Measurements from ENCODE around the gene ALPK1.

ALPK1 gene

GRCh38 chr4:112410364-112410763 is 113.2 kb downstream of the ALPK1 start:
- H3K27me3 ChIP-seq (ENCODE audit: control insufficient read depth, insufficient read depth, low read length): no peaks in the 10 kb centered on the region
- H3K9ac ChIP-seq (ENCODE audit: low read depth, low read length): no peak overlapping the region
- H3K4me3 ChIP-seq (ENCODE audit: low read length): no peak overlapping the region
- no peaks in the 10 kb centered on the region for H3K4me1 ChIP-seq (ENCODE audit: control insufficient read depth, insufficient read depth, low read length)
- no peaks in the 10 kb centered on the region for H3K36me3 ChIP-seq (ENCODE audit: insufficient read depth, low read length)
- H3K4me2 ChIP-seq (ENCODE audit: low read length): no peak overlapping the region
- H3K9me3 ChIP-seq (replicated peaks; ENCODE audit: low read length): no peaks in the 10 kb centered on the region

- Histone ChIP-seq H3K4me3 (ENCODE audit: low read length) (no peak overlapping the region), H3K9me3 (replicated peaks; ENCODE audit: low read length) (no peaks in the 10 kb centered on the region), H3K36me3 (ENCODE audit: insufficient read depth, low read length) (no peaks in the 10 kb centered on the region), H3K27me3 (ENCODE audit: control insufficient read depth, insufficient read depth, low read length) (no peaks in the 10 kb centered on the region), H3K4me2 (ENCODE audit: low read length) (no peak overlapping the region), H3K4me1 (ENCODE audit: control insufficient read depth, insufficient read depth, low read length) (no peaks in the 10 kb centered on the region), H3K9ac (ENCODE audit: low read depth, low read length) (no peak overlapping the region)
Measured at GRCh38 chr4:112410804-112411203, 113.6 kb downstream of the ALPK1 start.

DNA sequence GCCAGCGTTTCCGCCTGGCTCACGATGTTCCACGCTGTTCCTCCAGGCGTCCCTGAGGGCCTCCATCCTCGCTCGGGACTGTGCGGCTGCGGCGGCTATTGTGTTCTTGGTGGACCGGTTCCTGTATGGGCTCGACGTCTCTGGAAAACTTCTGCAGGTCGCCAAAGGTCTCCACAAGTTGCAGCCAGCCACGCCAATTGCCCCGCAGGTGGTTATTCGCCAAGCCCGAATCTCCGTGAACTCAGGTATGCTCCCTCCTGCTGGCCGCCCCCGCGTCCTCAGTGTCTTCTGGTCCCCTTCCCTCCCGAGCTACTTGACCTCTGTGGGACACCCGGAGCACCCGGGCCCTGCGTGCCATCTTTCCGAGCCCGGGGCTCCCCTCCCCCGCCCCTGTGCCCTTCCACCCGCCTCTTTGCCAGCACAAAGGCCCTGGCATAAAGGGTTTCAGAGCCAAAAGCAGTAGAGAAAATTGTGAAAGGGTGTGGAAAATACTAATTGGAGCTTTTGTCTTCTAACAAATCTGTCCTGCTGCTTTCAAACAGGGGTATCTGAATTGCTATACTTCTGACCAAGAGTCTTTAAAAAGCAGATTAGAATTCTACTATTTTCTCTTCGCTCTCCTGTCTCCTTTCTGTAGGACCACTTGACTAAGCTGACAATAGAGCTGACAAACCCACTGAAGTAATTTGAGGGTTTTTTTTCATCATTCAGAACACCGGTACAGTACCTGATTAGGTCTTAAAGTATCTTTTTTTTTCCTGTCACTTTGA is 114.8 kb downstream of the ALPK1 start:
- Histone ChIP-seq H3K9me3 (replicated peaks; ENCODE audit: low read length) (no peaks in the 10 kb centered on the region), H3K4me1 (ENCODE audit: control insufficient read depth, insufficient read depth, low read length) (no peaks in the 10 kb centered on the region), H3K27me3 (ENCODE audit: control insufficient read depth, insufficient read depth, low read length) (no peaks in the 10 kb centered on the region), H3K9ac (ENCODE audit: low read depth, low read length) (no peak overlapping the region), H3K4me3 (ENCODE audit: low read length) (no peak overlapping the region), H3K4me2 (ENCODE audit: low read length) (no peak overlapping the region), H3K36me3 (ENCODE audit: insufficient read depth, low read length) (no peaks in the 10 kb centered on the region)

GRCh38 chr4:112416464-112416863 is 119.3 kb downstream of the ALPK1 start:
- no peaks in the 10 kb centered on the region for H3K9me3 ChIP-seq (replicated peaks; ENCODE audit: low read length)
- H3K4me2 ChIP-seq (ENCODE audit: low read length): no peak overlapping the region
- no peak overlapping the region for H3K9ac ChIP-seq (ENCODE audit: low read depth, low read length)
- H3K27me3 ChIP-seq (ENCODE audit: control insufficient read depth, insufficient read depth, low read length): no peaks in the 10 kb centered on the region
- H3K36me3 ChIP-seq (ENCODE audit: insufficient read depth, low read length): no peaks in the 10 kb centered on the region
- H3K4me3 ChIP-seq (ENCODE audit: low read length): no peak overlapping the region
- no peaks in the 10 kb centered on the region for H3K4me1 ChIP-seq (ENCODE audit: control insufficient read depth, insufficient read depth, low read length)

DNA sequence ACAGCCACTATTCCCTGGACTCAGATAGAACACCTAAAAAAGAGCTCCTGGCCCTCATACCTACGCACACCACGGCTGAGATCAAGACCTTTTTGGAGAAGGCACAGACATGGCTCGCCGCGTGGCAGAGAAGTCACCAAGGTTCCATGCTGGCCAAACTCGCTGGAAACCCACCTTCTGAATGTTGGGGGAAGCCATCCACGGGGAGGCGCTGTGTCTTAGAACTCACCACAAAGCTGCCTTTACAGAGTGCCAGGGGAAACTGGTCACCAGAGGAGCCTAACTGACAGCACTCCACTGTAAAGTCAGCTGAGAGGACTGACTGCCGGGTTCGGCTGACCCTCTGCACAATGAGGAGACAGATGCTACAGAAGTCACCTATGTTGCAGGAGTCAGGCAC is 120.9 kb downstream of the ALPK1 start:
- H3K4me2 ChIP-seq (ENCODE audit: low read length): no peak overlapping the region
- H3K9ac ChIP-seq (ENCODE audit: low read depth, low read length): no peak overlapping the region
- no peak overlapping the region for H3K4me3 ChIP-seq (ENCODE audit: low read length)
- no peaks in the 10 kb centered on the region for H3K27me3 ChIP-seq (ENCODE audit: control insufficient read depth, insufficient read depth, low read length)
- no peaks in the 10 kb centered on the region for H3K4me1 ChIP-seq (ENCODE audit: control insufficient read depth, insufficient read depth, low read length)
- no peaks in the 10 kb centered on the region for H3K36me3 ChIP-seq (ENCODE audit: insufficient read depth, low read length)
- H3K9me3 ChIP-seq (replicated peaks; ENCODE audit: low read length): no peaks in the 10 kb centered on the region

DNA sequence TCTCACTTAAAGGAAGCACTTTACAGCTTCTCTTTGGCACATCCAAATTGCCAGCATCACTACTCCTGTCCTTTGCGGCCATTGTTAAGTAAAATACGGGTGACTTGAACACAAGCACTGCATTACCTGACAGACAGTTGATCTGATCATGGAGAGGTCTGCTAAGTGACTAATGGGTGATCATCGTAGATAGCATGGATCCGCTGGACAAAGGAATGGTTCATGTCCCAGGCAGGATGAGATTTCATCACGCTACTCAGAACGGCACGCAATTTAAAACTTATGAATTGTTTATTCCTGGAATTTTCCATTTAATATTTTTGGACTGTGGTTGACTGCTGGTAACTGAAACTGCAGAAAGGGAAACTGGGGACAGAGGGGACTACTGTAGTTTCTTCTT is 124.7 kb downstream of the ALPK1 start:
- H3K4me2 ChIP-seq (ENCODE audit: low read length): no peak overlapping the region
- no peaks in the 10 kb centered on the region for H3K4me1 ChIP-seq (ENCODE audit: control insufficient read depth, insufficient read depth, low read length)

DNA sequence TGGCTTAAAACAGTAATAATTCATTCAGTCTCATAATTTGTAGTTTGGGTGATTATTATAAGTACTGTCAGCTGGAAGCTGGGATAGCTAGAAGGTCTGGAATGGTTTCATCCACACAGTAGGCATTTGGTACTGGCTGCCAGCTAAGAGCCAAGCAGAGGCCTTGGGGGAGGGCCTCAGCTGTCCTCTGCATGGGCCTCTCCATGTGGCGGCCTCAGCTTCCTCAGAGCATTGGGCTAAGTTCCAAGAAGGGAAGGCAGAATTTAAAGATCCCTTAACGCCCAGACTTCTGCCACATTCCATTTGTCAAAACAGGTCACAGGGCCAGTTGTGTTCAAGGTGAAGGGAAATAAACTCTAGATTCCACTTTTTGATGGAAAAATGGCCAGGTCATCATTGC is 125.5 kb downstream of the ALPK1 start:
- Histone ChIP-seq H3K4me1 (ENCODE audit: control insufficient read depth, insufficient read depth, low read length) (no peaks in the 10 kb centered on the region), H3K4me2 (ENCODE audit: low read length) (no peak overlapping the region), H3K4me3 (ENCODE audit: low read length) (no peak overlapping the region), H3K9ac (ENCODE audit: low read depth, low read length) (no peak overlapping the region), H3K36me3 (ENCODE audit: insufficient read depth, low read length) (no peaks in the 10 kb centered on the region), H3K9me3 (replicated peaks; ENCODE audit: low read length) (no peaks in the 10 kb centered on the region), H3K27me3 (ENCODE audit: control insufficient read depth, insufficient read depth, low read length) (no peaks in the 10 kb centered on the region)

More for the DNA sequence above, 124.7 kb downstream of the ALPK1 start:
- Histone ChIP-seq H3K36me3 (ENCODE audit: insufficient read depth, low read length) (no peaks in the 10 kb centered on the region), H3K9me3 (replicated peaks; ENCODE audit: low read length) (no peaks in the 10 kb centered on the region), H3K4me3 (ENCODE audit: low read length) (no peak overlapping the region), H3K27me3 (ENCODE audit: control insufficient read depth, insufficient read depth, low read length) (no peaks in the 10 kb centered on the region), H3K9ac (ENCODE audit: low read depth, low read length) (no peak overlapping the region)

GRCh38 chr4:112423591-112423990 is 126.4 kb downstream of the ALPK1 start:
- Histone ChIP-seq H3K4me3 (ENCODE audit: low read length) (no peak overlapping the region), H3K36me3 (ENCODE audit: insufficient read depth, low read length) (no peaks in the 10 kb centered on the region), H3K27me3 (ENCODE audit: control insufficient read depth, insufficient read depth, low read length) (no peaks in the 10 kb centered on the region), H3K4me2 (ENCODE audit: low read length) (no peak overlapping the region), H3K4me1 (ENCODE audit: control insufficient read depth, insufficient read depth, low read length) (no peaks in the 10 kb centered on the region), H3K9ac (ENCODE audit: low read depth, low read length) (no peak overlapping the region), H3K9me3 (replicated peaks; ENCODE audit: low read length) (no peaks in the 10 kb centered on the region)

DNA sequence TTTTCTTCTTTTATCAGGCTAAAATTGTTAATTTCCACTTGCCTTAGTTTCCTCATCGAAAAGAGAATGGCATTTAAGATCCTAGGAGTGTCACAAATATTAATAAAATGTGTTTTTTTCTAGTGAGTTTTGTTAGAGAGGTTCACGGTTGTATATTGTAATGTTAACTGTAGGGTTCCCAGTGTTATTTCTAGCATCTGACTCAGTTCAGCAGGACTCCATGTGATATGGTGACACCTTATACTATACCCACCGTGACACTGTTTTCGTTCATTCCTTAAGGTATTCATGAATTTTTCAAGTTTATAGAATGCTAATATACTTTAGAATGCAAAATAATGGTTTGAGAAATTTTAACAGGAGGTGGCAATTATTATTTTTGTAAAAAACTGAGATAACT is 128.7 kb downstream of the ALPK1 start:
- Histone ChIP-seq H3K4me2 (ENCODE audit: low read length) (no peak overlapping the region), H3K4me3 (ENCODE audit: low read length) (no peak overlapping the region), H3K4me1 (ENCODE audit: control insufficient read depth, insufficient read depth, low read length) (no peaks in the 10 kb centered on the region), H3K27me3 (ENCODE audit: control insufficient read depth, insufficient read depth, low read length) (no peaks in the 10 kb centered on the region), H3K9ac (ENCODE audit: low read depth, low read length) (no peak overlapping the region), H3K9me3 (replicated peaks; ENCODE audit: low read length) (no peaks in the 10 kb centered on the region), H3K36me3 (ENCODE audit: insufficient read depth, low read length) (no peaks in the 10 kb centered on the region)

DNA sequence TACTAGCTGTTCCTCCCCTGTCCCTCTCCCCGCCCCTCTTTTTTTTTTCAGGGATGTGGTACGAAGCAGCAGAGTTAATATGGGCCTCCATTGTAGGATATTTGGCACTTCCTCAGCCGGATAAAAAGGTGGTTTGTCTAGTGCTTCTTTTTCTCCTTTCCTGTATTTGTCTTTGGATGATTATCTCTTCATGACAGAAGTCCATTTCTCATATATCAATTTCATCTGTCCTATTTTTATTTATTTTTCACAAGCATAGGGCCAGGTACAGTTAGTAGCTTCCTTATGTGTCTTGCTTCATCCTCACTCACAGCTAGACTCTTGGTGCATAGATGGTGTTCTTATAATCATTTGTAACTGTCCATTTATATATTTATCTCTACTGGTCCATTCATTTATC is 129.2 kb downstream of the ALPK1 start:
- no peak overlapping the region for H3K9ac ChIP-seq (ENCODE audit: low read depth, low read length)
- no peak overlapping the region for H3K4me2 ChIP-seq (ENCODE audit: low read length)
- no peaks in the 10 kb centered on the region for H3K9me3 ChIP-seq (replicated peaks; ENCODE audit: low read length)
- H3K36me3 ChIP-seq (ENCODE audit: insufficient read depth, low read length): no peaks in the 10 kb centered on the region
- H3K4me3 ChIP-seq (ENCODE audit: low read length): no peak overlapping the region
- H3K4me1 ChIP-seq (ENCODE audit: control insufficient read depth, insufficient read depth, low read length): no peaks in the 10 kb centered on the region
- no peaks in the 10 kb centered on the region for H3K27me3 ChIP-seq (ENCODE audit: control insufficient read depth, insufficient read depth, low read length)

DNA sequence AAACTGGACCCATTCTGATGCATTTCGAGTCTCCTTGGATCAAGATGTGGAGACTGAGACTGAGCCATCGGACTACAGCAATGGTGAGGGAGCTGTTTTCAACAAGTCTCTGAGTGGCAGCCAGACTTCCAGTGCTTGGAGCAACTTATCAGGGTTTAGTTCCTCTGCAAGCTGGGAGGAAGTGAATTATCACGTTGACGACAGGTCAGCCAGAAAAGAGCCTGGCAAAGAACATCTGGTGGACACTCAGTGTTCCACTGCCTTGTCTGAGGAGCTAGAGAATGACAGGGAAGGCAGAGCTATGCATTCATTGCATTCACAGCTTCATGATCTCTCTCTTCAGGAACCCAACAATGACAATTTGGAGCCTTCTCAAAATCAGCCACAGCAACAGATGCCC is 134.0 kb downstream of the ALPK1 start:
- Histone ChIP-seq H3K4me1 (ENCODE audit: control insufficient read depth, insufficient read depth, low read length) (no peaks in the 10 kb centered on the region), H3K9me3 (replicated peaks; ENCODE audit: low read length) (no peaks in the 10 kb centered on the region), H3K4me3 (ENCODE audit: low read length) (no peak overlapping the region), H3K36me3 (ENCODE audit: insufficient read depth, low read length) (no peaks in the 10 kb centered on the region), H3K4me2 (ENCODE audit: low read length) (no peak overlapping the region), H3K27me3 (ENCODE audit: control insufficient read depth, insufficient read depth, low read length) (no peaks in the 10 kb centered on the region), H3K9ac (ENCODE audit: low read depth, low read length) (no peak overlapping the region)

DNA sequence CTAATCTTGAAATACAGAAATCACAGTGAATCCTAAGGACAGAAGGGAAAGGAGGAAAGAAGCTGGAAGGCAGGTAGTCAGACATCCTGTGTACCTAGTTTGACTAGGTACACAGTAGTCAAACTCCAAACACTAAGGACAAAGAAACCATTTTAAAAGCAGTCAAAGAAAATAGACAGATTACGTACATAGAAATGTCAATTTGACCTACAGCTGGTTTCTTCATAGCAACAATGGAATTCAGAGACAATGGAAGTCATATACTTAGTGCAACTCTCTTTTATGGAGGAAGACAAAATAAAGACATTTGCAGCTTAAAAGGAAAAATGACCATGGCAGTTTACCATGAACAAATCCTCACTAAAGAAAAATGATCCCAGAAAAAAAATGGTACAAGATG is 139.8 kb downstream of the ALPK1 start:
- Histone ChIP-seq H3K27me3 (ENCODE audit: control insufficient read depth, insufficient read depth, low read length) (no peaks in the 10 kb centered on the region), H3K4me3 (ENCODE audit: low read length) (no peak overlapping the region), H3K4me2 (ENCODE audit: low read length) (no peak overlapping the region), H3K4me1 (ENCODE audit: control insufficient read depth, insufficient read depth, low read length) (no peaks in the 10 kb centered on the region), H3K9me3 (replicated peaks; ENCODE audit: low read length) (no peaks in the 10 kb centered on the region), H3K9ac (ENCODE audit: low read depth, low read length) (no peak overlapping the region), H3K36me3 (ENCODE audit: insufficient read depth, low read length) (no peaks in the 10 kb centered on the region)
